Testis (tissue), 2 donors: ENCODE measurements around the gene TGM5.

Source experiments
- CTCF ChIP-seq, 3 experiments: fragments of 450-650 bp in 2 of 3; fragments of 200-600 bp in 1 of 3; sonication (generic) in 1 of 3; IDR thresholded peaks; one replicate each; pipeline ENCODE4 v1.5.1; 2016 to 2019; ENCODE audit warnings: antibody characterized with exemption in 3 of 3, mild to moderate bottlenecking in 2 of 3, moderate library complexity in 1 of 3
- POLR2A ChIP-seq: fragments of 450-650 bp; IDR thresholded peaks from one replicate; pipeline ENCODE4 v1.6.1; 2017; ENCODE audit warnings: antibody characterized with exemption, mild to moderate bottlenecking, moderate library complexity

DNA sequence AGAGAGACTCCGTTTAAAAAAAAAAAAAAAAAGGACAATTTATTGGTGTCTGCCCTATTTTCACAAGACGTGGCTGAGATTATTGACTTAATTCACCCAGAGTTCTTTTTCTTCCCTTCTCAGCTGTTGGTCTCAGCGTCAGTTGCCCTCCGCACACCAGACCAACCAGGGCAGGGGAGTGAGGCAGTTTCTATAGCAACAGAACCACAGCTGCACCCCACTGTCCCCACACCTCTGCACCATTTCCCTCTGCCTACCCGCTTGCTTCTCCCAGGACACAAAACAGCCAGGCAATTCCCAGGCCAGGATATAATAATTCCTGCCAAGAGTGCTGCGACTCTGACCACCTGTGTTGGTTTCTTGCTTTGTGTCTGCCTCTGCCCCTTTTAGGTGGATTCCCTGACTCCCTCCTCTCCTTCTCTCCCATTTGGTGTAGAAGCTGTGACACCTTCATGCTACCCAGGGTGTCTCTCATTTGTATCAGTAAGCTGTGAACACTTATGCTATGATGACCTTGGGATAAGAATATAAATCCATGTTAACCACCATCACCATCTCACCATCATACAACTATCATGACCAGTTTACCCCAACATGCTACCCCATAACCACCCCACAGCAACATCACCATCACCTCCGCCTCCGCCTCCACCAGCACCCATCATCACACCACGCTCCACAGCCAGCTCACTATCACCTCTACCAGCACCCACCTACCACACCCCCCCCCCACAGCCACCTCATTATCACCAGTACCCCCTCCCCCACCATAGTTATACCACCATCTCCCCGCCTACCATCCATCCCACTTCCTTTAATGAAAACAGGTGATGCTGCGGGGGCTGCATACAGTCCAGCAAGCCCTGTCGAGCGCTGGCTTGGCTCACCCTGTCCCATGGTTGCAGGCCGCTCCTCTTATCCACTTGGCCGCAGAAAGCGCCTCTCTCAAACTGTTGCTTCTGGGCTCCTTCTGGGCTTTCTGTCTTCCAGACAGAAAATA is 46.5 kb downstream of the TGM5 start:
- TF ChIP-seq CTCF (IDR thresholded peaks at IDR 0.05), result no peak
- no peak for TF ChIP-seq POLR2A
